Measurements from ENCODE around the gene IZUMO1.
A peak's percentile ranks its signal among the peaks of the same experiment; 100 is the strongest.
"Not testable (repeated sequence)": the region's sequence is repeated elsewhere in the genome, so short reads cannot be mapped to it uniquely, and the experiment has no call there.

IZUMO1 gene

DNA sequence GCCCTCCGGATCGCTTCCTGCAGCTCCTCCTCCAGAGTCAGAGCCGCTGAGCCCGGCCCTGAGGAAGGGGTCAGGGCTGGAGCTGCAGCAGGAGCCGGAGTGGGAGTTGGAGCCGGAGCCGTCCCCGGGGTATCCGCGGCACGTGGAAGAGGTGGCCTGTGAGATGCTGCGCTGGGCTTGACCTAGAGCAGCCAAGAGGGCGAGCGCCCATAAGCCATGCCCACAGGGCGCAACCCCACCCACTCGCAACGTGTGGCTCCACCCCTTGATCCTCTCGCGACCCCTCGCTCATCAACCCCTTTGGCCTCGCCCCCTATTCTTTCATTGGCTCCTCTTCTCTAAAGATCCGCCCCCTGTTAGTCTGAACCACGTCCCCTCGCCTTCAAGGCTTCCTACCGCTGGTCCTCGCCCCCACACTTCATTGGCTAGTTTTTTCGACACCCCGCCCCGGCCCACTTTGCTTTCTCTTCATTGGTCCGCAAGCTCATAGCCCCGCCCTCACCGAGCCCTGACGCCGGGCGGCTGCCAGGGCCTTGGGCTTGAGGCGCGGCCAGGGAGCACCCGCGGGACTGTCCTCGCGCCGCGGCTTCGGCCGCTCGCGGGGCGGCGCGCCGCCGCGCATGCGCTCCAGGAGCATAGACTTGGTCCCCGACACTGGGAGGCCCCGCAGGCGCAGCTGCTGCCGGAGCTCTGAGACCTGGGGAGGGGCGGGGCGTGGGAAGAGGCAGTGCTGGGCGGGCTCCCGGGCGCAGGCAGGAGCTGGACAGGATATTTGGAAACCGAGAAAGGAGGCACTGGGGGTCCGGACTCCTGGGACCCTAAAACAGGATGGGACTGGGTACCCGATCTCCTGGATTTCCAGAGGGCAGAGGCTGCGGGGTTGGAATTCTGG lies 32.6 kb downstream of the IZUMO1 start:
- Mint-ChIP-seq H3K4me3 (peak overlapping the region; percentile 85), H3K4me1 (peaks cover 20% of the 10 kb centered on the region), H3K27me3 (no peaks in the 10 kb centered on the region), H3K36me3 (peaks cover 1% of the 10 kb centered on the region), H3K9me3 (no peaks in the 10 kb centered on the region), H3K27ac (peak overlapping the region; percentile 9)

DNA sequence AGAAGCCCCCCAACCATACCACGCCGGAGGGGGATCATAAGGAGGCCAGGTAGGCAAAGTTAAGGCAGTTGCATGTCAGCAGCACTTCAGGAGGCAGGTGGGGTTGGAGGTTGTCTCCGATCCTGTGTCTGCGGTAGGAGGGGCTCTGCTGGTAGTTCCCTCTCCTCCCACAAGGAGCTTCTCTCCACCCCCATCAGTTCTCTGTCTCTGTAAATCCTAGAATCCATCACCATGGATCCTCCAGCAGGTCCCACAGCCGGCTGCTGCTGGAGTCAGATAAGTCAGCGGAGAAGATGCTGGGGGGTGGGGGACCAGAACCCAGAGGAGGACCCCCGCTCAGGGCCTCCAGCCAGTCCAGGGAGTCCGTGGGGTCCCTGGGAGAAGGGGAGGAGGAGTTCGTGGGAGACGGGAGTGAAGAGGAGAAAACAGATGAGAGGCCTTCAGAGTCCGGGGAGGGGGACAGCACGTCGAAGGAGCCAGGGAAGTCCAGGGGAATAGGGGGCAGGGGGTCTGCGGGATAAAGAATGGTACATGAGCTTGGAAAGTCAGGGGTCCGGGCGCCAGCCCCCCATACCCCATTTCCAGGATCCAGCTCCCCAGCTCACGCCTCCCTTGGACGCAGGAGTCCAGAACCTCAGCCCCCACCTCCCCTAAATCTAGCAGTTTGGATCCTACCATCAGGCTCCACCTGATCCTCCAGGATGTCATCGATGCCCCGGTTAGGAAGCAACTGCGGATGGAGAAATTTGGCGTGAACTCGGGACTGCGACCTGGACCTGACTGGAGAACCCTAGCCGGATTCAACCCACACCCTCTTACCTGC lies 33.5 kb downstream of the IZUMO1 start:
- Mint-ChIP-seq H3K36me3 (peaks cover 1% of the 10 kb centered on the region), H3K27me3 (no peaks in the 10 kb centered on the region), H3K9me3 (no peaks in the 10 kb centered on the region), H3K4me3 (peak overlapping the region; percentile 85), H3K27ac (no peak overlapping the region), H3K4me1 (peaks cover 20% of the 10 kb centered on the region)

GRCh38 chr19:48711106-48711662 lies 35.5 kb downstream of the IZUMO1 start:
- H3K4me1 Mint-ChIP-seq = peaks cover 20% of the 10 kb centered on the region
- no peaks in the 10 kb centered on the region for H3K9me3 Mint-ChIP-seq
- H3K27me3 Mint-ChIP-seq = no peaks in the 10 kb centered on the region
- H3K4me3 Mint-ChIP-seq = peak overlapping the region; percentile 3
- H3K27ac Mint-ChIP-seq = no peak overlapping the region
- H3K36me3 Mint-ChIP-seq = peaks cover 3% of the 10 kb centered on the region

GRCh38 chr19:48708471-48708870 lies 38.2 kb downstream of the IZUMO1 start:
- Mint-ChIP-seq H3K27me3 (no peaks in the 10 kb centered on the region), H3K9me3 (no peaks in the 10 kb centered on the region), H3K27ac (no peak overlapping the region), H3K4me3 (no peak overlapping the region), H3K36me3 (peaks cover 3% of the 10 kb centered on the region), H3K4me1 (peaks cover 6% of the 10 kb centered on the region)

DNA sequence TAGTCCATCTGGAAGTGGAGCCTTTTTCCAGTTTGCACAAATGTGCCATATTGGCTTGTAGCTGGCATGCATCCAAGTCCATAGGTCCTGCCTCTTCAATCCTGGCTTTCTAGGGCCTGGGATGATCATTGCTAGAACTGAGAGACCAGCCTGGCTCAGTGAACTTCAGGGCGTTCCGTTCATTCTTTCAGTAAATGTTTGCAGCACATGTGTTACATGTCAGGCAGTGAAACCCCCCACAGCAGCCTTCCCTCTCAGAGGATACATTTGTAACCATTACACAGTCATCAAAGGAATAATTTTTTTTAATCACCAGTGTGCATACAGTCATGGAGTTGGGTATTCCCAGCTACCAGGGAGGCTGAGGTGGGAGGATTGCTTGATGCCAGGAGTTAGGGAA lies 41.3 kb downstream of the IZUMO1 start:
- Mint-ChIP-seq H3K27me3 (no peaks in the 10 kb centered on the region), H3K9me3 (no peaks in the 10 kb centered on the region), H3K27ac (no peak overlapping the region), H3K4me3 (no peak overlapping the region), H3K4me1 (no peaks in the 10 kb centered on the region), H3K36me3 (peaks cover 4% of the 10 kb centered on the region)

- Mint-ChIP-seq H3K4me3 (no peak overlapping the region), H3K4me1 (no peaks in the 10 kb centered on the region), H3K27ac (no peak overlapping the region), H3K27me3 (no peaks in the 10 kb centered on the region), H3K9me3 (no peaks in the 10 kb centered on the region), H3K36me3 (peaks cover 4% of the 10 kb centered on the region)
Observed at GRCh38 chr19:48703316-48703715, 43.4 kb downstream of the IZUMO1 start.

DNA sequence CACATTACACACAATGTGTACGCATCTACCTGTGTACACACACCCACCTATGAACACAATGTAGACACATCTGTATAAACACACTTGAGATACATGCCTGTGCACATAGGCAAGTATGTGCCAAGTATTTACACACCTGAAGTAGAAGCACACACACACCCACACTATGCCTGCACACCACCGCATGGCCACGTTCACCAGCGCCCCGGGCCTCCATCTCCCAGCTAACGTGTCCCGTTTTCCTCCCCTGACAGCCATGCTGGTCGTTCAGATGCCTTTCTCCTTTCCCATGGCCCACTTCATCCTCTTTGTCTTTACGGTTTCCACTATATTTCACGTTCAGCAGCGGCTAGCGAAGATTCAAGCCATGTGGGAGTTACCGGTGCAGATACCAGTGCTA lies 44.0 kb downstream of the IZUMO1 start:
- H3K9me3 Mint-ChIP-seq = no peaks in the 10 kb centered on the region
- no peaks in the 10 kb centered on the region for H3K27me3 Mint-ChIP-seq
- H3K27ac Mint-ChIP-seq = no peak overlapping the region
- no peak overlapping the region for H3K4me3 Mint-ChIP-seq
- no peaks in the 10 kb centered on the region for H3K4me1 Mint-ChIP-seq
- H3K36me3 Mint-ChIP-seq = peaks cover 4% of the 10 kb centered on the region

DNA sequence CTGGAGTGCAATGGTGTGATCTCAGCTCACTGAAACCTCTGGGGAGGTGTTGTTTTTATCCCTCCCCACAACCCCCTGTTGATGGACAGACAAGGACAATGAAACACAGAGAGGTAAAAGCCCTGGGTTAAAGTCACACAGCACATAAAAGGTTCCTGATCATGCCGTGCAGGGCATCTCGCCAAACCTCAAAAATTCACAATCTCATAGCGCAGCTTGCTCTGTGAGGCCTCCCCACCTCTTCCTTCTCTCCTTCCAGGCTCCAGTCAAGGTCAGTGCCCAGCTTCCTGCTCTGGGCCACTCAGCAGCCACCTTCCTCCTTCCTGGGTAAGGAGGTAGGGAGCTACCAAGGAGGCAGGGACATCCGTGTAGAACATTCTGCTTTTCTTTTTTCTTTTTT lies 48.7 kb downstream of the IZUMO1 start:
- Mint-ChIP-seq H3K9me3 (no peaks in the 10 kb centered on the region), H3K27ac (no peak overlapping the region), H3K4me1 (peaks cover 11% of the 10 kb centered on the region), H3K27me3 (peaks cover 7% of the 10 kb centered on the region), H3K4me3 (no peak overlapping the region), H3K36me3 (peaks cover 2% of the 10 kb centered on the region)

- peaks cover 11% of the 10 kb centered on the region for H3K4me1 Mint-ChIP-seq
- peaks cover 2% of the 10 kb centered on the region for H3K36me3 Mint-ChIP-seq
- H3K9me3 Mint-ChIP-seq = no peaks in the 10 kb centered on the region
- peak overlapping the region; percentile 39 for H3K4me3 Mint-ChIP-seq
- H3K27me3 Mint-ChIP-seq = peaks cover 7% of the 10 kb centered on the region
- H3K27ac Mint-ChIP-seq = no peak overlapping the region
Observed at GRCh38 chr19:48696353-48697010, 50.2 kb downstream of the IZUMO1 start.

DNA sequence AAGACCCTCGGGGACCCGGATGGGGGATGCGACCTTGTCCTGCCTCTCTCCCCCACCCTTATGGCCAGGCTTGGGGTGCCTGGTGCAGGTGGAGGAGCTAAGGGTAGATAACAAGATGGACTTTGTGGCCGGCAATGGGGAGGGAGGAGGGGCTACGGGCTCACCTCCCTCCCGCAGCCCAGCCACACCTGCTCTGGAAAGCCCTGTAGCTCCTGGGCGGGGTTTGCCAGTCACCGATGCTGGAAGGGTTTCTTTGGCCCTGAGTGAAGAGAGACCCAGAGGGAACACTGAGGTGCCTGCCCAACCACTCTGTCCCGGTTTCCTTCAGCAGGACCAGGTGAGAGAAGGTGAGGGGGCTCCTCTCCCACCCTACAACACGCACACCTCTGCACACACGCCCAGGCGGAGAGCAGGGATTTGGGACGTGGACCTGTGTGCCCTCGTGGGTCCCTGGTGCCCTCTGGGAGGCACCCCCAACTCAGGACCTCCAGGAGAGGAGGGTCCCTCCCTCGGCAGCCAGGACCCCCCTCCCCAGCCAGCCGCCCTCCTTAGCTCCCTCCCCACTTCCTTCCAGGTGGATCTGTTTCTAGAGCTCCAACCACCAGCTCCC lies 50.9 kb downstream of the IZUMO1 start, which contains the start of gene FUT2:
Gene FUT2 (plus strand): TSS at position 229 of the 610 bp plus-strand sequence. CDS start 6,986 bp downstream, outside the sequence.
- H3K4me3 Mint-ChIP-seq = peak within 1 kb of the TSS; percentile 39

GRCh38 chr19:48693629-48694028 lies 53.1 kb downstream of the IZUMO1 start:
- not testable (repeated sequence) for H3K27me3 Mint-ChIP-seq, H3K9me3 Mint-ChIP-seq, H3K27ac Mint-ChIP-seq, H3K4me3 Mint-ChIP-seq, H3K36me3 Mint-ChIP-seq
- peaks cover 11% of the 10 kb centered on the region for H3K4me1 Mint-ChIP-seq

More for the DNA sequence above, 50.9 kb downstream of the IZUMO1 start, which contains the start of gene FUT2:
- Mint-ChIP-seq H3K27ac (no peak within 1 kb of the TSS), H3K9me3 (no peaks in the 10 kb centered on the region), H3K4me1 (peaks cover 11% of the 10 kb centered on the region), H3K36me3 (peaks cover 2% of the 10 kb centered on the region), H3K27me3 (peaks cover 7% of the 10 kb centered on the region)

Data from activated naive CD4-positive, alpha-beta T cell treated with anti-CD3 and anti-CD28 coated beads, Interleukin-2, amount 50 U/mL, for 24 hours (primary cell).